Measurements from ENCODE around the gene NUP214.

NUP214 gene

DNA sequence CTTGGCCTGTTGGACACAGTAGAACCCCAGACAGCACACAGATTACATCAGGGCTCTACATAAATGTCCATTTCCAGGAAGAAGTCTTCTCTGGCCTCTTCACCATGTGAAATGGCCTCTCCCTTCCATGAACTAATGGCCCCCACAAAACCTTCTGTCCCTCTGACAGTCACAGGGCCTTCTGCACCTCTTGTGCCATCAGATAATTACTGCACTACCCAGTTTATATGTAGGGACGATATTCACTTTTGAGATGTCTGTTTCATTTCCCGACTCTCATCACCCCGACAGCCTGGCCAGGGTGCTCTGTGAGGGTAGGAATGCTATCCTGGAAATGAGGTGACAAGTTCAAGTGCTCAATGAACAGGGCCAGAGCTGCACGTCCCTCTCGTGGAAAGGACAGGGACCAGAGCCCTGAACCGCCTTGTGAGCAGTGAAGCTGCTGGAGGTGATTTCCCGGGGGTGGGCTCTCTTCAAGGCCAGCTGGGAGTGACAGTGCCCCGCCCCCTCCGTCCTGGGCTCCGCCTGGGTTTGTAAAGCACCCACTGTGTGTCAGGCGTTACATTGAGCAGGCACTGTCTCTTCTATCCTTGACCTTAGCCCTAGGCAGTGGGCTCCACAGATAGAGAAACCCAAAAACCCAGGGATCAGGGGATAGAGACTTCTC lies 153.9 kb downstream of the NUP214 start:
- DNase-seq, result no peak

- no peak for DNase-seq
Measured at GRCh38 chr9:131279863-131280570, 154.6 kb downstream of the NUP214 start.

DNA sequence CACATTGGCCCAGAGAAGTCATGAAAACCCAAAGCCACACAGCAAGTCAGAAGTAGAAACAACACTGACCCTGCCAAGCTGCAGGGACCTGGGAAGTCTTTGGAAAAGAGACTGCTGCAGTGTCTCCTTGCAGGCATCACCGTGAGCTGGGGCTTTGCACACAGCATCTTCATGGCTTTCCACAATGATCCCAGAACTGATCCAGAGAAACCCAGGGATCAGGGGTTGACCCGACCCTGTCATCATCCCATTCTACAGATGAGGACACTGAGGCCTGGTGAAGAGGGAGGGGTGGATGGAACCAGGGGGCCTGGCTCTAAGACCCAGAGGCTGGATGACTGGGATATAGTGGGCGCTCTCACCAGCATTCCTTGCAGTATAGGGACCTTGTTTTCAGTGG lies 155.3 kb downstream of the NUP214 start:
- no peak for DNase-seq

GRCh38 chr9:131281119-131281965 lies 156.0 kb downstream of the NUP214 start:
- no peak for DNase-seq

DNA sequence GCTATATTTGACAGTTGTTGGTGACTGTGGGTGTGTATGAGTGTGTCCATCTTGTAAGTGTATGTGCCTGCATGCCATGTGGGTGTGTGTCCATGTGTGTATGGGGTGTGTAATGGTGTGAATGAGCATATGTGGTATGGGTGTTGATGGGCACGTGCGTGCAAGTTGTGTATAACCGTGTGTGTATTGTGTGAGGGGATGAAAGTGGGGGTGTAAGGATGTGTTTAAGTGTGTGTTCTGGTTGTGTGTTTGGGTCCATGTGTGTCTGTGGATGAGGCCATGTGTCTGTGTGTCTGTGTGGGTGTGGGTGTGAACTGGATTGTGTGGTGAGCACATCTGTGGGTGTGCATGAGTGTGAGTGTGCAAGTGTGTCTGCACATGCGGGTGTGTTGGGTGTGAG lies 156.8 kb downstream of the NUP214 start:
- DNase-seq, result no peak

GRCh38 chr9:131282688-131283422 lies 157.5 kb downstream of the NUP214 start:
- DNase-seq, result no peak
